HG02588 (cell line): ENCODE data around the gene ZBTB16.

Experiments
- ATAC-seq: cut with Tn5 transposase; IDR thresholded peaks from one replicate; pipeline ENCODE4 v1.9.1; 2021; ENCODE audit warnings: mild to moderate bottlenecking, moderate library complexity; ENCODE audit not compliant: unreplicated experiment

The ZBTB16 gene

GRCh38 chr11:114200351-114201133 lies 141.0 kb downstream of the ZBTB16 start:
- ATAC-seq = no peak

GRCh38 chr11:114201219-114201618 lies 141.7 kb downstream of the ZBTB16 start:
- ATAC-seq = no peak

- ATAC-seq = no peak
These were observed 142.6 kb downstream of the ZBTB16 start for GRCh38 chr11:114202011-114202609.

- no peak for ATAC-seq
These were observed 147.6 kb downstream of the ZBTB16 start for GRCh38 chr11:114207096-114207495.

GRCh38 chr11:114208377-114208776 lies 148.9 kb downstream of the ZBTB16 start:
- ATAC-seq = no peak

- no peak for ATAC-seq
These were observed 149.8 kb downstream of the ZBTB16 start for GRCh38 chr11:114209343-114209742.

- no peak for ATAC-seq
These were observed 150.4 kb downstream of the ZBTB16 start for GRCh38 chr11:114209904-114210303.

- no peak for ATAC-seq
These were observed 152.1 kb downstream of the ZBTB16 start for GRCh38 chr11:114211444-114212121.

GRCh38 chr11:114213622-114214021 lies 154.1 kb downstream of the ZBTB16 start:
- ATAC-seq = no peak

- no peak for ATAC-seq
These were observed 155.9 kb downstream of the ZBTB16 start for GRCh38 chr11:114215428-114215827.

GRCh38 chr11:114215871-114216795 lies 156.6 kb downstream of the ZBTB16 start:
- ATAC-seq = no peak

- ATAC-seq = no peak
These were observed 157.3 kb downstream of the ZBTB16 start for GRCh38 chr11:114216796-114217180.

- no peak for ATAC-seq
These were observed 159.0 kb downstream of the ZBTB16 start for GRCh38 chr11:114218508-114218907.

- no peak for ATAC-seq
These were observed 160.2 kb downstream of the ZBTB16 start for GRCh38 chr11:114219559-114220349.

- no peak for ATAC-seq
These were observed 161.5 kb downstream of the ZBTB16 start for GRCh38 chr11:114221037-114221436.

GRCh38 chr11:114225661-114226060 lies 166.2 kb downstream of the ZBTB16 start:
- no peak for ATAC-seq

GRCh38 chr11:114226356-114226755 lies 166.8 kb downstream of the ZBTB16 start:
- no peak for ATAC-seq

- ATAC-seq = no peak
These were observed 169.2 kb downstream of the ZBTB16 start for GRCh38 chr11:114228435-114229411.
